GM23338 (cell line): ENCODE data around the gene MBD5. TPM values are rescaled to one million over a fixed set of nuclear protein-coding genes. Genes with fewer than 3 reads are reported as not detected.

Source experiments
- ATAC-seq: fragments of 200-7000 bp; cut with Tn5 transposase; 3 replicates; pipeline ENCODE4 v1.9.1; 2020
- DNase-seq: peaks from one replicate; pipeline ENCODE4 v3.0.0-alpha.2; 2015; ENCODE audit warnings: low spot score
- H2AFZ ChIP-seq: fragments of 200-600 bp; sonication (generic); 2 replicates; pipeline ENCODE4 v1.8.0; 2016; ENCODE audit warnings: antibody characterized with exemption, mild to moderate bottlenecking, moderate library complexity
- H3F3A ChIP-seq: fragments of 200-600 bp; sonication (generic); replicated peaks from 2 replicates; pipeline ENCODE4 v1.8.0; 2017; ENCODE audit warnings: antibody characterized with exemption, mixed run types, low read depth
- H3K27ac ChIP-seq: fragments of 200-600 bp; sonication (generic); 2 replicates; pipeline ENCODE4 v1.6.1; 2016; ENCODE audit warnings: low read depth
- H3K27me3 ChIP-seq: fragments of 200-600 bp; sonication (generic); 2 replicates; pipeline ENCODE4 v1.8.0; 2016; ENCODE audit warnings: mild to moderate bottlenecking, mixed run types, moderate library complexity; ENCODE audit not compliant: insufficient read depth
- H3K36me3 ChIP-seq: fragments of 200-600 bp; sonication (generic); 2 replicates; pipeline ENCODE4 v1.8.0; 2016; ENCODE audit warnings: mild to moderate bottlenecking; ENCODE audit not compliant: insufficient read depth
- H3K4me1 ChIP-seq: fragments of 200-600 bp; sonication (generic); 2 replicates; pipeline ENCODE4 v1.8.0; 2016; ENCODE audit warnings: mild to moderate bottlenecking, moderate library complexity; ENCODE audit not compliant: insufficient read depth
- H3K4me2 ChIP-seq: fragments of 200-600 bp; sonication (generic); 2 replicates; pipeline ENCODE4 v1.7.1; 2017; ENCODE audit warnings: mixed run types
- H3K4me3 ChIP-seq: fragments of 200-600 bp; sonication (generic); 2 replicates; pipeline ENCODE4 v1.6.1; 2016; ENCODE audit warnings: mixed run types
- H3K79me2 ChIP-seq: fragments of 200-600 bp; sonication (generic); replicated peaks from 2 replicates; pipeline ENCODE4 v1.8.0; 2017; ENCODE audit warnings: mild to moderate bottlenecking; ENCODE audit not compliant: insufficient read depth
- H3K9me2 ChIP-seq: fragments of 200-600 bp; sonication (generic); 2 replicates; pipeline ENCODE4 v1.8.0; 2017; ENCODE audit not compliant: insufficient read depth
- H4K20me1 ChIP-seq: fragments of 200-600 bp; sonication (generic); replicated peaks from 2 replicates; pipeline ENCODE4 v1.8.0; 2017; ENCODE audit warnings: mild to moderate bottlenecking; ENCODE audit not compliant: insufficient read depth
- H3K27ac Mint-ChIP-seq: 2 replicates; pipeline ENCODE4 v1.8.0; 2020; ENCODE audit warnings: inconsistent platforms, mild to moderate bottlenecking, moderate library complexity, mixed read lengths
- H3K27me3 Mint-ChIP-seq: 3 replicates; pipeline ENCODE4 v1.8.0; 2022; ENCODE audit warnings: low read depth, mild to moderate bottlenecking, moderate library complexity, mixed read lengths, inconsistent platforms; ENCODE audit not compliant: insufficient read depth, poor library complexity
- H3K36me3 Mint-ChIP-seq: 3 replicates; pipeline ENCODE4 v1.8.0; 2021; ENCODE audit warnings: low read depth, mild to moderate bottlenecking, inconsistent platforms, moderate library complexity, mixed read lengths
- H3K4me1 Mint-ChIP-seq: 3 replicates; pipeline ENCODE4 v1.8.0; 2020; ENCODE audit warnings: mild to moderate bottlenecking, inconsistent platforms, mixed read lengths
- H3K4me3 Mint-ChIP-seq: 3 replicates; pipeline ENCODE4 v1.8.0; 2021; ENCODE audit warnings: moderate library complexity, mild to moderate bottlenecking, inconsistent platforms, mixed read lengths
- H3K9me3 Mint-ChIP-seq: 3 replicates; pipeline ENCODE4 v1.8.0; 2020; ENCODE audit warnings: moderate library complexity, mild to moderate bottlenecking, inconsistent platforms, mixed read lengths
- CREB1 ChIP-seq: fragments of 250-450 bp; sonication (Bioruptor Pico); IDR thresholded peaks from 2 replicates; pipeline ENCODE4 v1.5.0; 2020; ENCODE audit warnings: low read depth, mild to moderate bottlenecking, moderate library complexity
- CTCF ChIP-seq, 2 experiments: fragments of 200-600 bp in 1 of 2; sonication (generic) in 1 of 2; conservative IDR thresholded peaks; 2 replicates each; pipeline versions ENCODE4 v1.5.1 to v1.6.1; 2016 to 2017; ENCODE audit warnings: antibody characterized with exemption in 2 of 2, low read depth in 2 of 2, mild to moderate bottlenecking in 2 of 2, moderate library complexity in 1 of 2
- EZH2 ChIP-seq: fragments of 200-600 bp; sonication (generic); IDR thresholded peaks from one replicate; pipeline ENCODE4 v1.8.0; 2017; ENCODE audit warnings: antibody characterized with exemption, mild to moderate bottlenecking, low read depth; ENCODE audit not compliant: unreplicated experiment
- EZH2phosphoT487 ChIP-seq: fragments of 200-600 bp; sonication (generic); IDR thresholded peaks from one replicate; pipeline ENCODE4 v1.8.1; 2018; ENCODE audit warnings: antibody characterized with exemption; ENCODE audit not compliant: unreplicated experiment
- JUNB ChIP-seq: IDR thresholded peaks from one replicate; pipeline ENCODE4 v1.6.1; 2016; ENCODE audit warnings: antibody characterized with exemption; ENCODE audit not compliant: unreplicated experiment
- NANOG ChIP-seq: IDR thresholded peaks from 2 replicates; pipeline ENCODE4 v1.6.1; 2016; ENCODE audit warnings: antibody characterized with exemption, borderline replicate concordance
- POLR2AphosphoS5 ChIP-seq: IDR thresholded peaks from 2 replicates; pipeline ENCODE4 v1.6.1; 2016; ENCODE audit warnings: antibody characterized with exemption, low read depth
- REST ChIP-seq: IDR thresholded peaks from one replicate; pipeline ENCODE4 v1.6.1; 2018; ENCODE audit warnings: antibody characterized with exemption; ENCODE audit not compliant: unreplicated experiment
- STAT1 ChIP-seq: IDR thresholded peaks from one replicate; pipeline ENCODE4 v1.6.1; 2016; ENCODE audit warnings: antibody characterized with exemption; ENCODE audit not compliant: unreplicated experiment
- ZNF114 ChIP-seq: fragments of 250-450 bp; sonication (Bioruptor Pico); IDR thresholded peaks from 2 replicates; pipeline ENCODE4 v1.5.0; 2020; ENCODE audit warnings: mild to moderate bottlenecking, moderate library complexity
- ZNF331 ChIP-seq: fragments of 250-450 bp; sonication (Bioruptor Pico); IDR thresholded peaks from 2 replicates; pipeline ENCODE4 v1.5.0; 2020; ENCODE audit warnings: low read depth, mild to moderate bottlenecking, moderate library complexity
- ZNF462 ChIP-seq: fragments of 250-450 bp; sonication (Bioruptor Pico); IDR thresholded peaks from 2 replicates; pipeline ENCODE4 v1.5.0; 2020; ENCODE audit warnings: mild to moderate bottlenecking, moderate library complexity
- polyA plus RNA-seq: library from polyadenylated mRNA; unstranded; fragments of >200 nt; fragmentation: Nextera tagmentation; extraction: Ambion mirVana; gene quantifications from 2 replicates; pipeline ENCODE4 v1.2.1, GENCODE V29; 2016
- total RNA-seq: library from RNA; depleted of rRNA; stranded (reverse); fragments of >200 nt; shearing (Covaris generic); gene quantifications from 2 replicates; pipeline ENCODE4 v1.2.3, GENCODE V29; 2014
- TF ChIP-seq, protein P1 (sequence below): IDR thresholded peaks from 2 replicates; pipeline ENCODE4 v1.6.1; 2016; ENCODE audit warnings: antibody characterized with exemption

The MBD5 gene
- total and polyA plus RNA-seq, 2 experiments from 2014 or later, result 16.2 to 23.1 TPM

- Histone ChIP-seq H2AFZ (no peak overlapping the region), H3K4me3 (no peak overlapping the region), H3K79me2 (no peaks in the 10 kb centered on the region), H3K36me3 (peaks cover 8% of the 10 kb centered on the region; the same call in 1 of the 2 replicates), H3K9me2 (no peaks in the 10 kb centered on the region), H4K20me1 (no peaks in the 10 kb centered on the region), H3K4me2 (no peak overlapping the region), H3K4me1 (no peaks in the 10 kb centered on the region), H3F3A (no peaks in the 10 kb centered on the region), H3K27ac (no peak overlapping the region), H3K27me3 (no peaks in the 10 kb centered on the region)
- Mint-ChIP-seq H3K4me3 (no peak overlapping the region), H3K36me3 (peaks cover 42% of the 10 kb centered on the region), H3K27ac (no peak overlapping the region), H3K27me3 (no peaks in the 10 kb centered on the region), H3K4me1 (no peaks in the 10 kb centered on the region), H3K9me3 (peaks cover 14% of the 10 kb centered on the region; the same call in 2 of the 3 replicates)
- no peak for ATAC-seq
- no peak for DNase-seq
- TF ChIP-seq ZNF331 (CRISPR knock-in tag), result no peak
- TF ChIP-seq STAT1, result no peak
- TF ChIP-seq REST, result no peak
- TF ChIP-seq JUNB, result no peak
- no peak for TF ChIP-seq ZNF114 (CRISPR knock-in tag)
- no peak for TF ChIP-seq NANOG
- TF ChIP-seq, protein P1, sequence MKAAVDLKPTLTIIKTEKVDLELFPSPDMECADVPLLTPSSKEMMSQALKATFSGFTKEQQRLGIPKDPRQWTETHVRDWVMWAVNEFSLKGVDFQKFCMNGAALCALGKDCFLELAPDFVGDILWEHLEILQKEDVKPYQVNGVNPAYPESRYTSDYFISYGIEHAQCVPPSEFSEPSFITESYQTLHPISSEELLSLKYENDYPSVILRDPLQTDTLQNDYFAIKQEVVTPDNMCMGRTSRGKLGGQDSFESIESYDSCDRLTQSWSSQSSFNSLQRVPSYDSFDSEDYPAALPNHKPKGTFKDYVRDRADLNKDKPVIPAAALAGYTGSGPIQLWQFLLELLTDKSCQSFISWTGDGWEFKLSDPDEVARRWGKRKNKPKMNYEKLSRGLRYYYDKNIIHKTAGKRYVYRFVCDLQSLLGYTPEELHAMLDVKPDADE, result no peak
- TF ChIP-seq ZNF462 (CRISPR knock-in tag), result no peak
- TF ChIP-seq EZH2, result no peak
- TF ChIP-seq CTCF (conservative IDR thresholded peaks at IDR 0.05; ENCODE audit: low read depth in 2 of 2), result no peak
- TF ChIP-seq EZH2phosphoT487, result no peak
- no peak for TF ChIP-seq POLR2AphosphoS5
- no peak for TF ChIP-seq CREB1
These were observed 217.7 kb downstream of the MBD5 start for GRCh38 chr2:148238561-148238960.
